ENCODE data around the gene FERMT2.

- TF ChIP-seq POLR2A (IDR thresholded peaks at IDR 0.05): no peak
- TF ChIP-seq, protein P1, sequence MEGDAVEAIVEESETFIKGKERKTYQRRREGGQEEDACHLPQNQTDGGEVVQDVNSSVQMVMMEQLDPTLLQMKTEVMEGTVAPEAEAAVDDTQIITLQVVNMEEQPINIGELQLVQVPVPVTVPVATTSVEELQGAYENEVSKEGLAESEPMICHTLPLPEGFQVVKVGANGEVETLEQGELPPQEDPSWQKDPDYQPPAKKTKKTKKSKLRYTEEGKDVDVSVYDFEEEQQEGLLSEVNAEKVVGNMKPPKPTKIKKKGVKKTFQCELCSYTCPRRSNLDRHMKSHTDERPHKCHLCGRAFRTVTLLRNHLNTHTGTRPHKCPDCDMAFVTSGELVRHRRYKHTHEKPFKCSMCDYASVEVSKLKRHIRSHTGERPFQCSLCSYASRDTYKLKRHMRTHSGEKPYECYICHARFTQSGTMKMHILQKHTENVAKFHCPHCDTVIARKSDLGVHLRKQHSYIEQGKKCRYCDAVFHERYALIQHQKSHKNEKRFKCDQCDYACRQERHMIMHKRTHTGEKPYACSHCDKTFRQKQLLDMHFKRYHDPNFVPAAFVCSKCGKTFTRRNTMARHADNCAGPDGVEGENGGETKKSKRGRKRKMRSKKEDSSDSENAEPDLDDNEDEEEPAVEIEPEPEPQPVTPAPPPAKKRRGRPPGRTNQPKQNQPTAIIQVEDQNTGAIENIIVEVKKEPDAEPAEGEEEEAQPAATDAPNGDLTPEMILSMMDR (IDR thresholded peaks at IDR 0.05): no peak
Observed at GRCh38 chr14:52856139-52856538, 94.7 kb downstream of the FERMT2 start.
